Keratinocyte (primary cell): Measurements from ENCODE around the gene DTX4. TPM values are rescaled to one million over a fixed set of nuclear protein-coding genes. Genes with fewer than 3 reads are reported as not detected.

ENCODE experiments used
- DNase-seq: peaks from one replicate; pipeline ENCODE4 v3.0.0-alpha.2; 2011; ENCODE audit warnings: low read depth, missing footprints, low spot score
- FAIRE-seq: peaks from 2 replicates; lab custom pipeline; 2011; peaks lifted over from hg19 to GRCh38; lab: Jason Lieb, UNC
- H2AFZ ChIP-seq: 2 replicates; pipeline ENCODE4 v1.6.0; 2012; ENCODE audit warnings: low read length, control low read depth, inconsistent platforms; ENCODE audit not compliant: control insufficient read depth
- H3K27ac ChIP-seq: 2 replicates; pipeline ENCODE4 v1.5.1; 2011; ENCODE audit warnings: low read length; ENCODE audit not compliant: control insufficient read depth, insufficient read depth
- H3K27me3 ChIP-seq: 3 replicates; pipeline ENCODE4 v1.6.0; 2011; ENCODE audit warnings: low read length; ENCODE audit not compliant: control insufficient read depth, insufficient read depth; ENCODE audit errors: extremely low read depth
- H3K36me3 ChIP-seq, 2 experiments: 2 replicates in 1 of 2; 3 replicates in 1 of 2; pipeline ENCODE4 v1.5.1; 2011; ENCODE audit warnings: low read length in 2 of 2, mild to moderate bottlenecking in 1 of 2; ENCODE audit not compliant: control insufficient read depth in 2 of 2, insufficient read depth in 2 of 2; ENCODE audit errors: extremely low read depth in 1 of 2
- H3K4me1 ChIP-seq: 3 replicates; pipeline ENCODE4 v1.5.1; 2011; ENCODE audit warnings: low read length; ENCODE audit not compliant: control insufficient read depth, insufficient read depth; ENCODE audit errors: extremely low read depth
- H3K4me2 ChIP-seq: 3 replicates; pipeline ENCODE4 v1.6.0; 2011; ENCODE audit warnings: low read depth, low read length; ENCODE audit not compliant: control insufficient read depth, insufficient read depth; ENCODE audit errors: extremely low read depth
- H3K4me3 ChIP-seq, 3 experiments: fragments of 200-600 bp in 1 of 3; sonication (generic) in 1 of 3; 2 replicates in 2 of 3; 3 replicates in 1 of 3; pipeline ENCODE4 v1.5.1; 2011 to 2016; ENCODE audit warnings: low read length in 3 of 3, mild to moderate bottlenecking in 3 of 3, control low read depth in 2 of 3, inconsistent platforms in 1 of 3, low read depth in 1 of 3, mixed read lengths in 1 of 3, mixed run types in 1 of 3, moderate library complexity in 1 of 3; ENCODE audit not compliant: control insufficient read depth in 2 of 3, insufficient read depth in 2 of 3; ENCODE audit errors: extremely low read depth in 1 of 3
- H3K79me2 ChIP-seq: 2 replicates; pipeline ENCODE4 v1.6.0; 2012; ENCODE audit warnings: low read length; ENCODE audit not compliant: control insufficient read depth, insufficient read depth
- H3K9ac ChIP-seq: 3 replicates; pipeline ENCODE4 v1.6.0; 2011; ENCODE audit warnings: low read length; ENCODE audit not compliant: control insufficient read depth, insufficient read depth; ENCODE audit errors: extremely low read depth
- H3K9me1 ChIP-seq: 3 replicates; pipeline ENCODE4 v1.6.0; 2011; ENCODE audit warnings: low read length; ENCODE audit not compliant: control insufficient read depth, insufficient read depth; ENCODE audit errors: extremely low read depth
- H3K9me3 ChIP-seq: 2 replicates; pipeline ENCODE4 v1.5.1; 2012; ENCODE audit warnings: low read depth, low read length; ENCODE audit not compliant: control insufficient read depth
- H4K20me1 ChIP-seq: 3 replicates; pipeline ENCODE4 v1.6.0; 2011; ENCODE audit warnings: low read length; ENCODE audit not compliant: control insufficient read depth, insufficient read depth; ENCODE audit errors: extremely low read depth
- CTCF ChIP-seq, 3 experiments: IDR thresholded peaks in 1 of 3; conservative IDR thresholded peaks in 1 of 3; optimal IDR thresholded peaks in 1 of 3; 2 replicates in 2 of 3; 3 replicates in 1 of 3; pipeline versions ENCODE3 to v1.5.1; 2011; ENCODE audit warnings: low read length in 3 of 3, mild to moderate bottlenecking in 3 of 3, moderate library complexity in 2 of 3, control low read depth in 1 of 3, inconsistent platforms in 1 of 3; ENCODE audit not compliant: insufficient read depth in 2 of 3; ENCODE audit errors: extremely low read depth in 1 of 3
- EZH2 ChIP-seq: IDR thresholded peaks from one replicate; pipeline ENCODE4 v1.6.1; 2012; ENCODE audit warnings: inconsistent platforms, mild to moderate bottlenecking, low read length, moderate library complexity
- dilution Hi-C: fragments of 300-500 bp; cut with MboI; formaldehyde crosslinking; loops from one replicate; pipeline ENCODE4 v1.7.0; 2020; ENCODE audit warnings: low sequenced_read_pairs; ENCODE audit not compliant: extremely low pct_ligation_motif_present
- polyA plus RNA-seq, 5 experiments: library from polyadenylated mRNA; depleted of rRNA in 3 of 5; stranded (reverse) in 3 of 5; stranded (forward) in 1 of 5; unstranded in 1 of 5; fragments of >200 nt; gene quantifications; 1 replicate in 1 of 5; 2 replicates in 3 of 5; 3 replicates in 1 of 5; pipeline versions ENCODE4 v1.2.1 to v1.2.3, GENCODE V29; 2011 to 2012; ENCODE audit warnings: missing spikeins in 2 of 5, low read depth in 1 of 5, low replicate concordance in 1 of 5

The DTX4 gene
- polyA plus RNA-seq, 1 donor (not counting 4 experiments of a cell fraction or from before 2014, with no cell fraction given): 1.6 TPM

DNA sequence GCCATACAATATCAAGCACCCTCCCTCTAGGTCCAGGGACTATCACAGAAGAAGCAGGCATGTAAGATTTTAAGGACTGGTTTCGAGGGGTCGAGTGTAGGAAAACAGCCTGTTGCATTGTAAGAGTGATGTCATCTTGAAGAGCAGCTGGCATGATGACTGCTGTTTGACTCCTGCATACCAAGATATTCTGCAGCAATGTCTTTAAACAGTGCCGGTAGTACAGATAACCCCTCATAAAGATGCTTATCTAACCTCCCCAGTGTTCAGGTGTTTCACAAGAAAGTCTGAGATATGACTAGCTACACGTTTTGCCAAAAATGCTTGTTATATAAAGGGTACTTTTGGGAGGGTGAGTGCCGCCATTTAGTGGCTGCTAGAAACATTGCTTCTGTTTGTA is 17.3 kb upstream of the DTX4 start:
- H4K20me1 ChIP-seq: no peaks in the 10 kb centered on the region
- H3K27me3 ChIP-seq: no peaks in the 10 kb centered on the region
- FAIRE-seq (no peak), DNase-seq (no peak)
- no peaks in the 10 kb centered on the region for H3K4me1 ChIP-seq
- dilution Hi-C loops: loop anchor here (10.0 kb wide), 1 partner anchor 550 kb away; no protein-coding TSS in a partner anchor
- H3K27ac ChIP-seq: no peak overlapping the region
- H3K4me2 ChIP-seq: no peak overlapping the region
- H3K79me2 ChIP-seq: no peaks in the 10 kb centered on the region
- no peak overlapping the region for H3K9ac ChIP-seq
- H3K36me3 ChIP-seq: peaks cover 0 to 3% of the 10 kb centered on the region in 2 experiments
- no peak for TF ChIP-seq CTCF (optimal IDR thresholded peaks at IDR 0.05 in 1 of 3, IDR thresholded peaks at IDR 0.05 in 1 of 3, conservative IDR thresholded peaks at IDR 0.05 in 1 of 3; ENCODE audit: extremely low read depth in 1 of 3, insufficient read depth in 2 of 3, low read length in 3 of 3)
- no peak for TF ChIP-seq EZH2
- no peak overlapping the region for H2AFZ ChIP-seq
- H3K4me3 ChIP-seq: no peak overlapping the region
- no peaks in the 10 kb centered on the region for H3K9me3 ChIP-seq
- no peaks in the 10 kb centered on the region for H3K9me1 ChIP-seq

DNA sequence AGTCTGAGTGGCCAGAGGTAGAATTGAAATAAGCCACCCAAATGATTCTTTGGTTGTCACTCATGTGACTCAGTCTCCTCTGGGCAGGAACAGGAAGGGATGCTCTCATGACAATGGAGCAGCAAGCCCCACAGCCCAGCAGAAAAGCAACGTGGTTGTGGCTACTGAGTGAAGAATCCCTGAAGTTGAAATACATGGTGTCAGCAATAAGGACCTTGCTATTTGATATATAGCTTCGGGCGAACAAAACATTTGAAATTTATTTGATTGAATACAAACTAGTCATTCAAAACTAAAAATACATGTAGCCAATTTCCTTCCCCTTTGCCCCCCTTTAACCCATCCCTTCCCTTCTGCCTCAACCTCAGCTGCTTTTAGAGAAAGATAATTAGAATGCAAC is 14.5 kb upstream of the DTX4 start:
- H3K9me3 ChIP-seq: no peaks in the 10 kb centered on the region
- H3K36me3 ChIP-seq: no peaks in the 10 kb centered on the region
- H2AFZ ChIP-seq: no peak overlapping the region
- H3K9ac ChIP-seq: no peak overlapping the region
- dilution Hi-C loops: loop anchor here (10.0 kb wide), 1 partner anchor 553 kb away; no protein-coding TSS in a partner anchor
- H4K20me1 ChIP-seq: no peaks in the 10 kb centered on the region
- TF ChIP-seq CTCF (optimal IDR thresholded peaks at IDR 0.05 in 1 of 3, IDR thresholded peaks at IDR 0.05 in 1 of 3, conservative IDR thresholded peaks at IDR 0.05 in 1 of 3; ENCODE audit: extremely low read depth in 1 of 3, insufficient read depth in 2 of 3, low read length in 3 of 3) (no peak), EZH2 (no peak)
- no peaks in the 10 kb centered on the region for H3K9me1 ChIP-seq
- FAIRE-seq (no peak), DNase-seq (no peak)
- no peaks in the 10 kb centered on the region for H3K4me1 ChIP-seq
- H3K27me3 ChIP-seq: no peaks in the 10 kb centered on the region
- no peak overlapping the region for H3K4me3 ChIP-seq
- H3K27ac ChIP-seq: no peak overlapping the region
- no peak overlapping the region for H3K4me2 ChIP-seq
- H3K79me2 ChIP-seq: no peaks in the 10 kb centered on the region
